NOMO-1 (cell line): Measurements from ENCODE around the gene ADCK2.
A peak's percentile ranks its signal among the peaks of the same experiment; 100 is the strongest.
"Not testable (repeated sequence)": the region's sequence is repeated elsewhere in the genome, so short reads cannot be mapped to it uniquely, and the experiment has no call there.

Experiments used
- DNase-seq, 2 experiments: peaks; one replicate each; lab custom pipeline; 2025; ENCODE audit not compliant: unreplicated experiment in 2 of 2; lab: John Stamatoyannopoulos, UW

The ADCK2 gene

DNA sequence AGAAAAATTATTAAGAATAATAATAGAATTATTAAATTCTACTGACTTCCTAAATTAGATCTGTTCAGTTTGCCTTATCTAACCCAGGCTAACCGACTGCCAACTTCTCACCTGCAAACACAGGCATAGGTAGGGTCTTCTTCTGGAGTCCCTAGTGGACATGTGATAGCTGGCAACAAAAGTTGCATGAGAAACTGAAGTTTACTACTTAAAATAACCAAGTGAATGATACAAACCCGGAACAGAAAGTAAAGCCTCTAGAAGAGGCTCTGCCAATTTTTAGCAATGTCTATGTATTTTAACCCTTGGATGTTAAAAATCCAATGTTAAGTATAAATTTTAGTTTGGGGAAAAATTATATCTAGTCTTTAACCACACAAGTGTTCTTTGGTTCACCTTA, 61.4 kb downstream of the ADCK2 start:
- peak in 1 of 2 experiments; percentile 8 for DNase-seq

DNA sequence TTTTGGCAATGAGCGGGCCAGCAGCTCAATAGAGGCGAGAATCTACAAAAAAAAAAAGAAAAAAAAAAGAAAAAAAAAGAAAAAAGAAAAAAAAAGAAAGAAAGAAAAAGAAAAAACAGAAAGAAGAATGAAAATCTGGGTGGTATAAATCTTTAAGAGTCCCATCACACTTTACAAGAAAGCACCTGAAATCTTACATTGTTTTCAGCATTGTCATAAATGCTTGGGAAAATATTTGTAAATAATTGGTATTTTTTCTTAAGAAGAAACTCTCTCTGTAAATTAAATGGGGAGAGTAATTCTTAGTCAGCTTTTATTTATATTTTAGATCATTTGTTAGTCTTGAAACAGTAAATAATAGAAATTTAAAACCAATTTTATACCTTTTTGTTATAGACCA, 62.0 kb downstream of the ADCK2 start:
- DNase-seq, result no peak

- DNase-seq, result no peak
Observed at GRCh38 chr7:140738280-140738679, 65.5 kb downstream of the ADCK2 start.

DNA sequence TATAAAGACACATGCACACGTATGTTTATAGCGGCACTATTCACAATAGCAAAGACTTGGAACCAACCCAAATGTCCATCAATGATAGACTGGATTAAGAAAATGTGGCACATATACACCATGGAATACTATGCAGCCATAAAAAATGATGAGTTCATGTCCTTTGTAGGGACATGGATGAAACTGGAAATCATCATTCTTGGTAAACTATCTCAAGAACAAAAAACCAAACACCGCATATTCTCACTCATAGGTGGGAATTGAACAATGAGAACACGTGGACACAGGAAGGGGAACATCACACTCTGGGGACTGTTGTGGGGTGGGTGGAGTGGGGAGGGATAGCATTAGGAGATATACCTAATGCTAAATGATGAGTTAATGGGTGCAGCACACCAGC, 70.5 kb downstream of the ADCK2 start:
- DNase-seq, result not testable (repeated sequence)

- DNase-seq, result no peak
Observed at GRCh38 chr7:140744005-140744404, 71.3 kb downstream of the ADCK2 start.
